Panc1 (cell line): ENCODE measurements around the gene KRT35. TPM values are rescaled to one million over a fixed set of nuclear protein-coding genes. Genes with fewer than 3 reads are reported as not detected.

Source experiments
- ATAC-seq: fragments of 200-7000 bp; cut with Tn5 transposase; 2 replicates; pipeline ENCODE4 v1.9.1; 2020; ENCODE audit warnings: mild to moderate bottlenecking, moderate library complexity
- BruUV-seq: library from RNA; stranded (reverse); fragments of 400-500 nt; replicated peaks from 2 replicates; lab custom pipeline; 2021; lab: Mats Ljungman, UMichigan
- CTCF ChIA-PET: fragments of 300-600 bp; sonication (Branson Sonifier 250); formaldehyde crosslinking; loops from one replicate; lab custom pipeline; 2022; ENCODE audit warnings: antibody characterized with exemption; lab: Charles Lee
- POLR2A ChIA-PET: fragments of 300-600 bp; sonication (Branson Sonifier 250); formaldehyde crosslinking; loops from one replicate; lab custom pipeline; 2022; ENCODE audit warnings: antibody characterized with exemption; lab: Charles Lee
- DNase-seq: peaks from one replicate; pipeline ENCODE4 v3.0.0-alpha.2; 2010; ENCODE audit warnings: low read depth, low spot score
- H3K27ac ChIP-seq: 2 replicates; pipeline ENCODE4 v1.5.1; 2011; ENCODE audit warnings: mild to moderate bottlenecking, low read length, inconsistent platforms
- H3K27me3 ChIP-seq: fragments of 200-500 bp; sonication (Bioruptor generic); 2 replicates; pipeline ENCODE4 v1.6.0; 2014; ENCODE audit warnings: low read length, inconsistent platforms; ENCODE audit not compliant: control insufficient read depth, insufficient read depth
- H3K36me3 ChIP-seq: fragments of 200-500 bp; sonication (Bioruptor generic); 2 replicates; pipeline ENCODE4 v1.5.1; 2014; ENCODE audit warnings: inconsistent platforms, mild to moderate bottlenecking, low read length, moderate library complexity; ENCODE audit not compliant: control insufficient read depth, insufficient read depth
- H3K4me1 ChIP-seq: 2 replicates; pipeline ENCODE4 v1.5.1; 2011; ENCODE audit warnings: inconsistent platforms, mild to moderate bottlenecking, low read length, moderate library complexity; ENCODE audit not compliant: control insufficient read depth, insufficient read depth
- H3K4me3 ChIP-seq, 2 experiments: 2 replicates each; pipeline ENCODE4 v1.5.1; 2011 to 2012; ENCODE audit warnings: low read depth in 2 of 2, low read length in 2 of 2, mild to moderate bottlenecking in 2 of 2, inconsistent platforms in 1 of 2, moderate library complexity in 1 of 2
- H3K9me3 ChIP-seq: fragments of 200-500 bp; sonication (Bioruptor generic); 2 replicates; pipeline ENCODE4 v1.5.1; 2014; ENCODE audit warnings: low read depth, mild to moderate bottlenecking, inconsistent platforms, low read length, moderate library complexity; ENCODE audit not compliant: control insufficient read depth, insufficient read depth
- POLR2AphosphoS5 ChIP-seq: IDR thresholded peaks from 2 replicates; pipeline ENCODE4 v1.6.1; 2012; ENCODE audit warnings: mild to moderate bottlenecking, low read depth, low read length, moderate library complexity
- SIN3A ChIP-seq: IDR thresholded peaks from 2 replicates; pipeline ENCODE4 v1.6.1; 2012; ENCODE audit warnings: low read depth, mild to moderate bottlenecking, low read length, moderate library complexity, borderline replicate concordance; ENCODE audit not compliant: insufficient read depth
- TCF7L2 ChIP-seq: IDR thresholded peaks from 2 replicates; pipeline ENCODE4 v1.6.1; 2011; ENCODE audit warnings: mild to moderate bottlenecking, low read depth, low read length, inconsistent platforms
- in situ Hi-C: cut with HindIII; loops from 2 replicates; pipeline ENCODE4 v1.10.0; 2016; ENCODE audit warnings: low sequenced_read_pairs, low pct_unique_long_range_greater_than_20kb
- intact Hi-C: fragments of 100-400 bp; cut with micrococcal nuclease; formaldehyde crosslinking; loops from one replicate; pipeline ENCODE4 v1.10.0; 2022; ENCODE audit not compliant: unreplicated experiment
- total RNA-seq: library from RNA; stranded (reverse); gene quantifications from one replicate; pipeline ENCODE4 v1.2.1, GENCODE V29; 2021; ENCODE audit not compliant: unreplicated experiment
- TF ChIP-seq, protein P1 (sequence below), 2 experiments: IDR thresholded peaks; 2 replicates each; pipeline ENCODE4 v1.6.1; 2011 to 2012; ENCODE audit warnings: low read depth in 2 of 2, control low read depth in 1 of 2, low read length in 1 of 2, mild to moderate bottlenecking in 1 of 2, moderate library complexity in 1 of 2; ENCODE audit not compliant: insufficient read depth in 1 of 2
- TF ChIP-seq, protein P2 (sequence below): fragments of 450-650 bp; IDR thresholded peaks from 2 replicates; pipeline ENCODE4 v1.5.1; 2017; ENCODE audit warnings: mild to moderate bottlenecking

The KRT35 gene
- total RNA-seq, 1 experiment from 2014 or later = not detected

- in situ Hi-C loops = no loop called here
Observed at GRCh38 chr17:41475421-41475820, 5.5 kb downstream of the KRT35 start.

GRCh38 chr17:41474863-41475262, 6.1 kb downstream of the KRT35 start:
- intact Hi-C loops (no loop called here), in situ Hi-C loops (no loop called here)
- ChIA-PET POLR2A (no interaction called here), CTCF (interaction anchor here (0.8 kb wide), 1 partner anchor 74 kb away, joined by 3 read pairs; no protein-coding TSS in a partner anchor)
- TF ChIP-seq, protein P1, sequence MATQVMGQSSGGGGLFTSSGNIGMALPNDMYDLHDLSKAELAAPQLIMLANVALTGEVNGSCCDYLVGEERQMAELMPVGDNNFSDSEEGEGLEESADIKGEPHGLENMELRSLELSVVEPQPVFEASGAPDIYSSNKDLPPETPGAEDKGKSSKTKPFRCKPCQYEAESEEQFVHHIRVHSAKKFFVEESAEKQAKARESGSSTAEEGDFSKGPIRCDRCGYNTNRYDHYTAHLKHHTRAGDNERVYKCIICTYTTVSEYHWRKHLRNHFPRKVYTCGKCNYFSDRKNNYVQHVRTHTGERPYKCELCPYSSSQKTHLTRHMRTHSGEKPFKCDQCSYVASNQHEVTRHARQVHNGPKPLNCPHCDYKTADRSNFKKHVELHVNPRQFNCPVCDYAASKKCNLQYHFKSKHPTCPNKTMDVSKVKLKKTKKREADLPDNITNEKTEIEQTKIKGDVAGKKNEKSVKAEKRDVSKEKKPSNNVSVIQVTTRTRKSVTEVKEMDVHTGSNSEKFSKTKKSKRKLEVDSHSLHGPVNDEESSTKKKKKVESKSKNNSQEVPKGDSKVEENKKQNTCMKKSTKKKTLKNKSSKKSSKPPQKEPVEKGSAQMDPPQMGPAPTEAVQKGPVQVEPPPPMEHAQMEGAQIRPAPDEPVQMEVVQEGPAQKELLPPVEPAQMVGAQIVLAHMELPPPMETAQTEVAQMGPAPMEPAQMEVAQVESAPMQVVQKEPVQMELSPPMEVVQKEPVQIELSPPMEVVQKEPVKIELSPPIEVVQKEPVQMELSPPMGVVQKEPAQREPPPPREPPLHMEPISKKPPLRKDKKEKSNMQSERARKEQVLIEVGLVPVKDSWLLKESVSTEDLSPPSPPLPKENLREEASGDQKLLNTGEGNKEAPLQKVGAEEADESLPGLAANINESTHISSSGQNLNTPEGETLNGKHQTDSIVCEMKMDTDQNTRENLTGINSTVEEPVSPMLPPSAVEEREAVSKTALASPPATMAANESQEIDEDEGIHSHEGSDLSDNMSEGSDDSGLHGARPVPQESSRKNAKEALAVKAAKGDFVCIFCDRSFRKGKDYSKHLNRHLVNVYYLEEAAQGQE (IDR thresholded peaks at IDR 0.05; ENCODE audit: insufficient read depth in 1 of 2, low read depth in 2 of 2, low read length in 1 of 2) = no peak
- TF ChIP-seq, protein P2, sequence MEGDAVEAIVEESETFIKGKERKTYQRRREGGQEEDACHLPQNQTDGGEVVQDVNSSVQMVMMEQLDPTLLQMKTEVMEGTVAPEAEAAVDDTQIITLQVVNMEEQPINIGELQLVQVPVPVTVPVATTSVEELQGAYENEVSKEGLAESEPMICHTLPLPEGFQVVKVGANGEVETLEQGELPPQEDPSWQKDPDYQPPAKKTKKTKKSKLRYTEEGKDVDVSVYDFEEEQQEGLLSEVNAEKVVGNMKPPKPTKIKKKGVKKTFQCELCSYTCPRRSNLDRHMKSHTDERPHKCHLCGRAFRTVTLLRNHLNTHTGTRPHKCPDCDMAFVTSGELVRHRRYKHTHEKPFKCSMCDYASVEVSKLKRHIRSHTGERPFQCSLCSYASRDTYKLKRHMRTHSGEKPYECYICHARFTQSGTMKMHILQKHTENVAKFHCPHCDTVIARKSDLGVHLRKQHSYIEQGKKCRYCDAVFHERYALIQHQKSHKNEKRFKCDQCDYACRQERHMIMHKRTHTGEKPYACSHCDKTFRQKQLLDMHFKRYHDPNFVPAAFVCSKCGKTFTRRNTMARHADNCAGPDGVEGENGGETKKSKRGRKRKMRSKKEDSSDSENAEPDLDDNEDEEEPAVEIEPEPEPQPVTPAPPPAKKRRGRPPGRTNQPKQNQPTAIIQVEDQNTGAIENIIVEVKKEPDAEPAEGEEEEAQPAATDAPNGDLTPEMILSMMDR = no peak
- TF ChIP-seq SIN3A (no peak), TCF7L2 (no peak), POLR2AphosphoS5 (no peak)
- no peak overlapping the region for H3K4me3 ChIP-seq
- no TSS peak for BruUV-seq
- no peaks in the 10 kb centered on the region; the same call in 1 of the 2 replicates for H3K9me3 ChIP-seq
- no peaks in the 10 kb centered on the region for H3K27me3 ChIP-seq
- H3K27ac ChIP-seq = no peak overlapping the region
- no peak for ATAC-seq
- H3K36me3 ChIP-seq = no peaks in the 10 kb centered on the region
- no peaks in the 10 kb centered on the region for H3K4me1 ChIP-seq
- no peak for DNase-seq

More at GRCh38 chr17:41475421-41475820, 5.5 kb downstream of the KRT35 start:
- Histone ChIP-seq H3K36me3 (no peaks in the 10 kb centered on the region), H3K27ac (no peak overlapping the region), H3K9me3 (no peaks in the 10 kb centered on the region; the same call in 1 of the 2 replicates), H3K4me3 (no peak overlapping the region), H3K4me1 (no peaks in the 10 kb centered on the region), H3K27me3 (no peaks in the 10 kb centered on the region)
- ChIA-PET POLR2A (no interaction called here), CTCF (interaction anchor here (0.8 kb wide), 1 partner anchor 73 kb away, joined by 3 read pairs; no protein-coding TSS in a partner anchor)
- intact Hi-C loops = no loop called here
- ATAC-seq = no peak
- no TSS peak for BruUV-seq
- no peak for DNase-seq
- TF ChIP-seq SIN3A (no peak), TCF7L2 (no peak), POLR2AphosphoS5 (no peak)
- TF ChIP-seq, protein P1 (IDR thresholded peaks at IDR 0.05; ENCODE audit: insufficient read depth in 1 of 2, low read depth in 2 of 2, low read length in 1 of 2) = no peak
- TF ChIP-seq, protein P2 = no peak
